AG08395 (cell line): ENCODE results near the gene SLC5A2.
"Not testable (repeated sequence)": the region's sequence is repeated elsewhere in the genome, so short reads cannot be mapped to it uniquely, and the experiment has no call there.

Experiments
- DNase-seq: peaks from one replicate; pipeline ENCODE4 v3.0.0; 2012; ENCODE audit warnings: mixed read lengths, low spot score

Gene SLC5A2

GRCh38 chr16:31475946-31476302, 7.0 kb upstream of the SLC5A2 start:
- no peak for DNase-seq

- no peak for DNase-seq
These were observed 6.4 kb upstream of the SLC5A2 start for GRCh38 chr16:31476303-31477219.

GRCh38 chr16:31477220-31478216, 5.4 kb upstream of the SLC5A2 start:
- DNase-seq, result no peak

- DNase-seq, result no peak
These were observed 4.0 kb upstream of the SLC5A2 start for GRCh38 chr16:31478956-31479355.

GRCh38 chr16:31479751-31480150, 3.2 kb upstream of the SLC5A2 start:
- DNase-seq, result no peak

- no peak for DNase-seq
These were observed 1.9 kb upstream of the SLC5A2 start for GRCh38 chr16:31480851-31481536.

- DNase-seq, result not testable (repeated sequence)
These were observed 1.1 kb downstream of the SLC5A2 start for GRCh38 chr16:31484048-31484447.

GRCh38 chr16:31484491-31485171, 1.7 kb downstream of the SLC5A2 start:
- no peak for DNase-seq

GRCh38 chr16:31485571-31485970, 2.6 kb downstream of the SLC5A2 start:
- DNase-seq, result no peak

- DNase-seq, result no peak
These were observed 3.1 kb downstream of the SLC5A2 start for GRCh38 chr16:31486045-31486444.

- DNase-seq, result no peak
These were observed 4.3 kb downstream of the SLC5A2 start for GRCh38 chr16:31487071-31487719.

GRCh38 chr16:31487720-31488467, 5.0 kb downstream of the SLC5A2 start:
- peak; percentile 41 for DNase-seq

- no peak for DNase-seq
These were observed 5.8 kb downstream of the SLC5A2 start for GRCh38 chr16:31488468-31489297.

- DNase-seq, result no peak
These were observed 6.3 kb downstream of the SLC5A2 start for GRCh38 chr16:31489298-31489564.

GRCh38 chr16:31489616-31490584, 7.0 kb downstream of the SLC5A2 start:
- DNase-seq, result no peak

GRCh38 chr16:31491778-31492418, 9.0 kb downstream of the SLC5A2 start:
- DNase-seq, result no peak

- DNase-seq, result no peak
These were observed 10.7 kb downstream of the SLC5A2 start for GRCh38 chr16:31493506-31494125.
